Right lobe of liver (tissue), 4 donors: ENCODE results near the gene PTBP1.

Experiments used
- CTCF ChIP-seq, 4 donors: fragments of 200-600 bp in 3 of 4; fragments of 450-650 bp in 1 of 4; IDR thresholded peaks; one replicate each; pipeline versions ENCODE4 v1.5.1 to v1.8.0; 2016 to 2022; ENCODE audit warnings: antibody characterized with exemption in 4 of 4, mild to moderate bottlenecking in 2 of 4
- POLR2A ChIP-seq: fragments of 450-650 bp; IDR thresholded peaks from one replicate; pipeline ENCODE4 v1.6.1; 2017; ENCODE audit warnings: antibody characterized with exemption, mild to moderate bottlenecking
- donor health status: DM: no; HTN: no; CAD: no.
- donor health status: DM: no; HTN: no; CAD: no.
- donor health status: DM: no; HTN: yes; CAD: no.

- TF ChIP-seq CTCF (IDR thresholded peaks at IDR 0.05): no peak
- peak; percentile 57 for TF ChIP-seq POLR2A
Measured at GRCh38 chr19:858868-859843, 61.9 kb downstream of the PTBP1 start, which contains the start of gene CFD.
